IgD-negative memory B cell (primary cell): ENCODE data around the gene CAVIN3. TPM values are rescaled to one million over a fixed set of nuclear protein-coding genes. Genes with fewer than 3 reads are reported as not detected.

ENCODE experiments used
- polyA plus RNA-seq: library from polyadenylated mRNA; unstranded; fragments of 300-500 nt; fragmentation: Illumina TruSeq; gene quantifications from one replicate; pipeline ENCODE4 v1.2.3, GENCODE V29; 2021

Gene CAVIN3
- polyA plus RNA-seq, 1 donor from 2014 or later, result not detected

Other genes with a start within 250 kb of the CAVIN3 start
- gene OR56B4, start 212.8 kb downstream of the CAVIN3 start, polyA plus RNA-seq, result not detected
- not detected for gene OR52B2, start 150.2 kb downstream of the CAVIN3 start, polyA plus RNA-seq
- not detected for gene OR52W1, start 121.3 kb downstream of the CAVIN3 start, polyA plus RNA-seq
- not detected for gene C11orf42, start 114.9 kb downstream of the CAVIN3 start, polyA plus RNA-seq
- gene FHIP1B, start 85.9 kb downstream of the CAVIN3 start, polyA plus RNA-seq, result 14.9 TPM
- gene CNGA4, start 81.4 kb downstream of the CAVIN3 start, polyA plus RNA-seq, result not detected
- not detected for gene CCKBR, start 60.7 kb downstream of the CAVIN3 start, polyA plus RNA-seq
- gene SMPD1, start 70.0 kb upstream of the CAVIN3 start, polyA plus RNA-seq, result 4.9 TPM
- 21.4 TPM for gene APBB1, start 98.6 kb upstream of the CAVIN3 start, polyA plus RNA-seq
- gene HPX, start 120.5 kb upstream of the CAVIN3 start, polyA plus RNA-seq, result 0.46 TPM
- gene TRIM3, start 153.4 kb upstream of the CAVIN3 start, polyA plus RNA-seq, result 0.61 TPM
- 36.3 TPM for gene ARFIP2, start 160.8 kb upstream of the CAVIN3 start, polyA plus RNA-seq
- gene TIMM10B, start 161.0 kb upstream of the CAVIN3 start, polyA plus RNA-seq, result 25.4 TPM
- 1.9 TPM for gene DNHD1, start 176.8 kb upstream of the CAVIN3 start, polyA plus RNA-seq